HG03135 (cell line): ENCODE data around the gene DHODH.
"Not testable (repeated sequence)": the region's sequence is repeated elsewhere in the genome, so short reads cannot be mapped to it uniquely, and the experiment has no call there.

ENCODE experiments used
- ATAC-seq: cut with Tn5 transposase; IDR thresholded peaks from one replicate; pipeline ENCODE4 v1.9.1; 2021; ENCODE audit warnings: mild to moderate bottlenecking, moderate library complexity; ENCODE audit not compliant: unreplicated experiment

DHODH gene

DNA sequence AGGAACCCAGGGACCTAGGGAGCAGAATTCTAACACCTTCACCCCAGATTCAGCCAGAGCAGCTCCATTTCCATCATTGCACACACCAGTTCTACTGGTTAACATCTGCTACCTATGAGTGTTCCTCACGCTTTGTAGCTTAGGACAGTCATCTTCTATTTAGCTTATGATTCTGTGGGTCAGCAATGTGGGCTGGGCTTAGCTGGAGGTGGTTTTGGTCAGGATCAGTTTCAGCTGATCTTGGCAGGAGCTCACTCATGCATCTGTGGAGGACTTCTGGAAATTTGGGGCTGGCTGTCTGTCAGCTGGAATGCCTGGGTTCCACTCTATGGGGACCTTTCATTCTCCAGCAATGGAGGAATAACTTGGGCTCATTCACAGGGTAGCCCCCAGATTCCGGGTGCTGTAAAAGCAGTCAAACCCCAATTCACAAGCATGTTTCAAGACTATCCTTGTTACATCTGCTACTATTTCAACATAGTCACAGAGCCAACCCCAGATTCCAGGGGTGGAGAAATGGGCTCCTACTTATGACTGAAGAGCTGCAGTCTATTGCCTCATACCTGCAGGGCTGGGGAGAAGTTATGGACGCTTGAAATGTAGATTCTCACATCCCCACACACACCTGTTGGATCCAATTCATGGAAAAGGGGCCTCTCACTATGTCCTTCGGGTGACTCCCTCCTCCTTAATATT is 42.4 kb downstream of the DHODH start:
- no peak for ATAC-seq

DNA sequence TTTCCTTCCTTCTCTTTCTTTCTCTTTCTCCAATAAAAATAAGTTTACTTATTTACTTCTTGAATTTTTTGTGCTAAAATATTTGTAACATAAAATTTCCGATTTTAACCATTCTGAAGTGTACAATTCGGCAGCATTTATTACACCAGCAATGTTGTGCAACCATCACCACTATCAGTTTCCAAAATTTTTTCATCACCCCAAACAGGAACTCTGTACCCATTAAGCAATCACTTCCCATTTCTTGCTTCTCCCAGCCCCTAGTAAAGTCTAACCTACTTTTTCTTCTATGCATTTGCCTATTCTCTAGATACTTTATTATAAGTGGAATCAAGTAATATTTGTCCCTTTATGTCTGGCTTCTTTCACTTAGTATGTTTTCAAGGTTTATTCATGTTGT is 43.3 kb downstream of the DHODH start:
- ATAC-seq: no peak

- ATAC-seq: not testable (repeated sequence)
These were observed 45.8 kb downstream of the DHODH start, which contains the start of gene HP for GRCh38 chr16:72054254-72054847. TSS of gene HP (plus strand) at chr16:72054505. CDS start at chr16:72054653, 148 bp downstream.

GRCh38 chr16:72055911-72056310 is 47.4 kb downstream of the DHODH start:
- no peak for ATAC-seq

DNA sequence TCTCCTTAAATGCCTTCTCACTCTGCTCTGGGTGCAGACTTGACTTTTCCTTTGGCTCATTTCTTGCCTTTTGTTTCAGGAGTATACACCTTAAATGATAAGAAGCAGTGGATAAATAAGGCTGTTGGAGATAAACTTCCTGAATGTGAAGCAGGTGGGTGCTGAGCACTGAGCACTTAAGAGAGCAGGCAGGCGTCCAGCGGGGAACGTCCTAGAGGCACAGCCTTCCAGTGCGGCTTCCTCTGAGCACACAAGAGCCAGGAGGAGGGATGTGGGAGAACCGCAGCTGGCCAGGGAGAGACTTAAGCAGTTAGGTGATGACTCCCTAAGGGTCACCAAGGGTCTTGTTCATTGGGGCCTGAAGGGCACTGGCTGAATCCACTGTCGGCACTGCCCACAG is 48.8 kb downstream of the DHODH start:
- ATAC-seq: not testable (repeated sequence)

- not testable (repeated sequence) for ATAC-seq
These were observed 50.5 kb downstream of the DHODH start for GRCh38 chr16:72059060-72059459.

DNA sequence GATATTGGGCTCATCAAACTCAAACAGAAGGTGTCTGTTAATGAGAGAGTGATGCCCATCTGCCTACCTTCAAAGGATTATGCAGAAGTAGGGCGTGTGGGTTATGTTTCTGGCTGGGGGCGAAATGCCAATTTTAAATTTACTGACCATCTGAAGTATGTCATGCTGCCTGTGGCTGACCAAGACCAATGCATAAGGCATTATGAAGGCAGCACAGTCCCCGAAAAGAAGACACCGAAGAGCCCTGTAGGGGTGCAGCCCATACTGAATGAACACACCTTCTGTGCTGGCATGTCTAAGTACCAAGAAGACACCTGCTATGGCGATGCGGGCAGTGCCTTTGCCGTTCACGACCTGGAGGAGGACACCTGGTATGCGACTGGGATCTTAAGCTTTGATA is 51.9 kb downstream of the DHODH start:
- ATAC-seq: no peak

DNA sequence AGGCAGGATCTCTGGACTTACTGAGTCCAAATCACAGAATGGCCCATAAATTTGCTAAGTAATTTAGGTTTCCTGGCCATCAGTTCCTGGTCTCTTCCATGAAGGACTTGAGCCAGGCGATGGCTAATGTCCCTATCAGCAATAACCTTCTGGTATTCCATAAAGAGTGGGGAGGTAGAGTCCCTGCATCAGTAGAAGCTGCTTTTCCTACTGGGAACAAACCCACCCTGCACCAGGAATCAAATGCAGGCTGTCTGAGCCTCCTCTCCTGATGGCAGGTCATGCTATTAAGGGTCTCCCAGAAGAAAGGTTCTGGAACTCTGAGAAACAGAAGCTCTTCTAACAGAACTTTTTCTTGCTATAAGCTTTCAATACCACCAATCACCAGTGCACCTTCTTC is 53.0 kb downstream of the DHODH start:
- no peak for ATAC-seq

GRCh38 chr16:72064361-72064894 is 55.9 kb downstream of the DHODH start:
- no peak for ATAC-seq

- ATAC-seq: no peak
These were observed 58.2 kb downstream of the DHODH start for GRCh38 chr16:72066747-72067146.

DNA sequence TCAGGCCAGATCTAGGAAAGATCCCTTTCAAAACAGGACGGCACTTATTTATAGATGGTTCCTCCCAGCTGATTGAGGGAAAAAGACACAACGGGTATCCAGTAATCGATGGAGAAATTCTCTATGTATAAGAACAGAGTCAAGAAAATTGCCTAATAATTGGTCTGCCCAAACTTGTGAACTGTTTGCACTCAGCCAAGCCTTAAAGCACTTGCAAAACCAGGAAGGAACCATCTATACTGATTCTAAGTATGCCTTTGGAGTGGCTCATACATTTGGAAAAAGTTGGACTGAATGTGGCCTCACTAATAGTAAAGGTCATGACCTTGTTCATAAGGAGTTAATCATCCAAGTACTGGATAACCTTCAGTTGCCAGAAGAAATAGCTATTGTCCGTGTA is 60.4 kb downstream of the DHODH start:
- ATAC-seq: no peak

GRCh38 chr16:72072514-72073342 is 64.2 kb downstream of the DHODH start:
- no peak for ATAC-seq

DNA sequence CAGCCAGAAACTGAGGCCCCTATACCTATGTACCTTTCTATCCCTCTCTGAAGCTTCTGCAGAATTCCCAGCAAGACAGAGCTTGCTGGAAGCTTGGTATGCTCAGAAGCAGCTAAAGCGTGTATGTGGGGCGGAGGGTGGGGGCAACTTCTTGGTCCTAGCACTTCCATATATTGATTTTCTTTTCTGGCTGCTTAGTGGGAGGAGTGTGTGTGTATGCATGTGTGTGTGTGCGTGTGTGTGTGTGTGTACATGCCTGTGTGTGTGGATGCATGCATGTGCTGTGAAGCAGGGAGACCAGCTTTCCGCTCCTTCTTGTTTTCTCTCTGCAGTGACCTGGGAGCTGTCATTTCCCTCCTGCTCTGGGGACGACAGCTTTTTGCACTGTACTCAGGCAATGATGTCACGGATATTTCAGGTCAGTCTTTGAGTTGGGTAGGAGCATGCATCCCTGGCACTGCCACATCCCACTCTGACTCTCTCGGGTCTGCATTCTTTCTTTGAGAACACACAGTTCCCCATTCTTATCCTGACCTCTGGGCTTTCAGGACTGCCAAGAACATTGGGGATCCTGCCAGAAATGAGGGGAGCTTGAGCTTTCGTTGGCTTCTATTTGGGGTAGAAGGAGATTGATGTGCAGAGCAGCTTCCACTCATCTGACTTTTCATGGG is 65.2 kb downstream of the DHODH start:
- no peak for ATAC-seq

GRCh38 chr16:72075067-72075466 is 66.5 kb downstream of the DHODH start:
- not testable (repeated sequence) for ATAC-seq
